ENCODE results near the gene TBXA2R.
"Not testable (repeated sequence)": the region's sequence is repeated elsewhere in the genome, so short reads cannot be mapped to it uniquely, and the experiment has no call there.

TBXA2R gene

GRCh38 chr19:3576696-3577443, 29.8 kb downstream of the TBXA2R start:
- no peak for DNase-seq

- DNase-seq = no peak
Observed at GRCh38 chr19:3575949-3576673, 30.6 kb downstream of the TBXA2R start.

GRCh38 chr19:3575260-3575741, 31.4 kb downstream of the TBXA2R start:
- no peak for DNase-seq

- DNase-seq = peak; percentile 20 to 45
Observed at GRCh38 chr19:3573858-3574637, 32.6 kb downstream of the TBXA2R start.

GRCh38 chr19:3573162-3573857, 33.4 kb downstream of the TBXA2R start:
- no peak for DNase-seq

- no peak for DNase-seq
Observed at GRCh38 chr19:3572855-3573161, 33.9 kb downstream of the TBXA2R start, which contains the start of gene HMG20B. Gene HMG20B (plus strand): TSS chr19:3572944. CDS start chr19:3573310, 366 bp downstream.

GRCh38 chr19:3572132-3572854, 34.4 kb downstream of the TBXA2R start:
- DNase-seq = peak; percentile 97 to 98

GRCh38 chr19:3570606-3571011, 36.1 kb downstream of the TBXA2R start:
- no peak for DNase-seq

- not testable (repeated sequence) for DNase-seq
Observed at GRCh38 chr19:3570042-3570441, 36.6 kb downstream of the TBXA2R start.

- DNase-seq = no peak
Observed at GRCh38 chr19:3565139-3565538, 41.5 kb downstream of the TBXA2R start.

- DNase-seq = no peak
Observed at GRCh38 chr19:3563709-3564524, 42.8 kb downstream of the TBXA2R start.

- peak; percentile 75 to 89 for DNase-seq
Observed at GRCh38 chr19:3557461-3558248, 49.0 kb downstream of the TBXA2R start, which contains the start of gene MFSD12. Gene MFSD12 (minus strand): TSS chr19:3557586. CDS start chr19:3557403, 183 bp downstream.

GRCh38 chr19:3556978-3557460, 49.7 kb downstream of the TBXA2R start:
- DNase-seq = no peak

- DNase-seq = no peak
Observed at GRCh38 chr19:3556423-3556977, 50.2 kb downstream of the TBXA2R start.

- DNase-seq = no peak
Observed at GRCh38 chr19:3555653-3556422, 50.8 kb downstream of the TBXA2R start.

- peak; percentile 18 for DNase-seq
Observed at GRCh38 chr19:3554254-3555083, 52.2 kb downstream of the TBXA2R start.

- DNase-seq = no peak
Observed at GRCh38 chr19:3551792-3552095, 54.9 kb downstream of the TBXA2R start.
